T-helper 17 cell (primary cell): Measurements from ENCODE around the gene WNT3. TPM values are rescaled to one million over a fixed set of nuclear protein-coding genes. Genes with fewer than 3 reads are reported as not detected.
A peak's percentile ranks its signal among the peaks of the same experiment; 100 is the strongest.
"Not testable (repeated sequence)": the region's sequence is repeated elsewhere in the genome, so short reads cannot be mapped to it uniquely, and the experiment has no call there.

Experiments used
- ATAC-seq: fragments of 150-1000 bp; cut with Tn5 transposase; 2 replicates; pipeline ENCODE4 v1.10.0; 2021; ENCODE audit warnings: mild to moderate bottlenecking, moderate library complexity
- DNase-seq, 3 donors: peaks; one replicate each; pipeline versions ENCODE4 v3.0.0 to v3.0.0-alpha.2; 2020 to 2021
- H3K9me3 ChIP-seq: one replicate; pipeline ENCODE4 v1.7.0; 2013; ENCODE audit warnings: low read length, mild to moderate bottlenecking; ENCODE audit not compliant: control insufficient read depth, poor library complexity, severe bottlenecking
- H3K27ac Mint-ChIP-seq: one replicate; pipeline ENCODE4 v1.8.0; 2022; ENCODE audit warnings: mild to moderate bottlenecking, moderate library complexity, mixed read lengths
- H3K27me3 Mint-ChIP-seq: one replicate; pipeline ENCODE4 v1.8.0; 2022; ENCODE audit warnings: mixed read lengths
- H3K36me3 Mint-ChIP-seq: one replicate; pipeline ENCODE4 v1.8.0; 2022; ENCODE audit warnings: low read depth, mixed read lengths
- H3K4me1 Mint-ChIP-seq: one replicate; pipeline ENCODE4 v1.8.0; 2022; ENCODE audit warnings: mild to moderate bottlenecking, mixed read lengths
- H3K4me3 Mint-ChIP-seq: one replicate; pipeline ENCODE4 v1.8.0; 2022; ENCODE audit warnings: mild to moderate bottlenecking, moderate library complexity, mixed read lengths
- total RNA-seq, 4 donors: library from RNA in 2 of 4; stranded (reverse) in 2 of 4; gene quantifications; one replicate each; pipeline ENCODE4 v1.2.3 and lab custom pipeline; 2022 to 2026

WNT3 gene
- total RNA-seq, 2 donors from 2014 or later: not detected

DNA sequence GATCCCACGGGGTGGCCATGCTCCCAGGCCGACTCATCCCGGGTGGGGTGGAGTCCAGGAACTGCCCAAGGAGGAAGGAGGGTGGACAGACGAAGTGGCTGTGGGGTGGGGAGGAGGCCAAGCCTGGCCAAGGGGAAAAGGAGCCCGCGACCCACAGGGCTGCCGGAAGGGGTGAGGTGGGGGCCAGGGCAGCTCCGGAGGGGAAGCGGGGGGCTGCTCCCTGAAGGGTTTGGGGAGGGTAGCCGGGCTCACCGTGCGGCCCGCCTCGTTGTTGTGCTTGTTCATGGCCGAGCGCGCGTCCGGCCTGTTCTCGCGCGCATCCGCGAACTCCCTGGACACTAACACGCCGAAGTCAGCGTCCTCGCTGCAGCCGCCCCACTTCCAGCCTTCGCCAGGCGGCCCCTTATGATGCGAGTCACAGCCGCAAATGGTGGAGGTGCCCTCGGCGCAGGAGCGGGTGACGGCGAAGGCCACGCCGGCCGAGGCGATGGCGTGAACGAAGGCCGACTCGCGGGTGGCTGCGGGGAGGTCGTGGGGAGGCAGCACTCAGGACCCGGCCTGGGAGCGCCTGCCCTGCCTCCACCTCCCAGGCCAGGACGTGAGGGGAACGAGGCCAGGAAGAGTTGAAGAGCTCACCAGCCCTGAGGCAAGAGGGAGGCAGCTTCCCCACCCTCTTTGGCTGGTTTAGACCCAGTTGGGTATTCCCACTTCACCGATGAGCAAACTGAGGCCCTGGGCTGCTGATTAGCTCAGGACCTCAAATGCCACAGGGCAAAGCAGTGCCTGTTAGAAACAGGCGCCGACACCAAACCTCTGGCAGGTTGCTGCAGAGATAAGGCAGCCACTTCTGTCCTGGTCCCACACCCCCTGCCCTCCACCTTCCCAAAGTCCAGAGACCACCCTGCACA lies 48.7 kb downstream of the WNT3 start:
- Mint-ChIP-seq H3K27me3 (peaks cover 36% of the 10 kb centered on the region), H3K27ac (no peak overlapping the region), H3K4me3 (peak overlapping the region; percentile 73), H3K36me3 (no peaks in the 10 kb centered on the region), H3K4me1 (peaks cover 5% of the 10 kb centered on the region)
- ATAC-seq (no peak), DNase-seq (no peak)
- H3K9me3 ChIP-seq: no peaks in the 10 kb centered on the region

DNA sequence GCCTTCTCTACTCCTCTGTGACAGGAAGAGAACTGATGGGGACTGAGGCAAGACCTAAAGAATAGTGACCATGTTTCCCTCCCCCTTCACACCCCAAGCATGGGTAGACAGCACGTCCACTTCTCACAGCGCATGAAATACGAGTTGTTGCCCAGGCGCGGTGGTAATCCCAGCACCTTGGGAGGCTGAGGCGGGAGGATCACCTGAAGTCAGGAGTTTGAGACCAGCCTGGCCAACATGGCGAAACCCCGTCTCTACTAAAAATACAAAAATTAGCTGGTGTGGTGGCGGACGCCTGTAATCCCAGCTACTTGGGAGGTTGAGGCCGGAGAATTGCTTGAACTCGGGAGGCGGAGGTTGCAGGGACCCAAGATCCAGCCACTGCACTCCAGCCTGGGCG lies 49.6 kb downstream of the WNT3 start:
- not testable (repeated sequence) for H3K9me3 ChIP-seq, ATAC-seq, H3K36me3 Mint-ChIP-seq, H3K27ac Mint-ChIP-seq, H3K4me1 Mint-ChIP-seq, DNase-seq, H3K4me3 Mint-ChIP-seq
- H3K27me3 Mint-ChIP-seq: peaks cover 29% of the 10 kb centered on the region

DNA sequence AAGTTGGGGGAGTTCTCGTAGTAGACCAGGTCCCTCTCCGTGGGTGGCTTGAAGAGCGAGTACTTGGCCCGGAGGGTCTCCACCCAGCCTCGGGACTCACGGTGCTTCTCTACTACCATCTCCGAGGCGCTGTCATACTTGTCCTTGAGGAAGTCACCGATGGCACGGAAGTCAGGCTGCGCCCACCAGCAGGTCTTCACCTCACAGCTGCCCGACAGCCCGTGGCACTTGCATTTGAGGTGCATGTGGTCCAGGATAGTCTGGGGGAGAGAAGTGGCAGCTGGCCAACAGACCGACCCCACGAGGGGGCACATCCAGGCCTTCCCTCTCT lies 50.0 kb downstream of the WNT3 start:
- Mint-ChIP-seq H3K27ac (no peak overlapping the region), H3K4me1 (peaks cover 5% of the 10 kb centered on the region), H3K36me3 (no peaks in the 10 kb centered on the region), H3K4me3 (no peak overlapping the region), H3K27me3 (peaks cover 26% of the 10 kb centered on the region)
- ATAC-seq (no peak), DNase-seq (no peak)
- no peaks in the 10 kb centered on the region for H3K9me3 ChIP-seq

DNA sequence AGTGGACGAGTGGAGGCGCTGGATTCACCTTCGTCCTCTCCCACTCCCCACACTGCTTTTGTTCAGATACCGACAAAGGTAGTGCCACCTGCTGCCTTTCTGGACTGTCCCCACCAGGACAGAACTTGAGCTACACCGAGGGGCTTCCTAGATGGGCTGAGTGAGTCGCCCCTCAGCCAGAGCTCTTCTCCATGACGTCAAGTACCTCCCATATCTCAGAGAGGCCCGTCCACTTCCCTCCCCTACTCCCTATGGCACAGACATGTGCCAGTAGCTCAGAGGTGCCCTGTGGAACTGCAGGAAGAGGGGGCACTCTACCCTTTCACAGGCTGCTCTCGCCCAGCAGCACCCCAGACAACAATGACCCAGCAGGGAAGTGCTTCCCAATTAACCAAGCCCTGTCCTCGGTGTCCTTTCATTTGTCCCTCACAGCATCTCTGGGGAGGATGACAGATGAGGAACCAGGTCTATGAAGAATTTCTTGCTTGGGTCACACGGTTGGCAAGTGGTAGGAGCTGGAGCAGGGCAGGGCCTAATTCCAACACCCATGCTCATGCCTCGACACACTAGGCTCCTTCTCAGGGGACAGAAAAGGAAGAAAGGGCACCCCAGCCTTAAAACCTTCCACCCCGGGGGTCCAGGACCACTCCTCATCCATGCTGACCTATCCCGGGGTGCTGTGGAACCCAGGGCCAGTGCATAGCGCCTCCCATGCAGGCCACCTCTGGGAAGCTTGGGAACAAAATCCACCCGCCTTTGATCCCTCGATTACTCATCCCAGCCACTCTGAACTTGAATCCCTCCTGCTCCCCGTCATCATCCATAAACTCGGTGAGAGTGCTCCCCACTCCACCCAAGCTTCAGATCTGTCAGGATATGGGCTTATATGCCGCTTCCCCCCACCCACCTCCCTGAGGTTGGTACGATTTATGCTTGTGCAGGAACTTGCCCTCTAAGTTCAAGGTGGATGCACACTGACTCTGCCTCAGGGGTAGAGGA lies 51.7 kb downstream of the WNT3 start:
- Mint-ChIP-seq H3K36me3 (no peaks in the 10 kb centered on the region), H3K27ac (no peak overlapping the region), H3K4me3 (no peak overlapping the region), H3K4me1 (peaks cover 2% of the 10 kb centered on the region), H3K27me3 (peaks cover 19% of the 10 kb centered on the region)
- DNase-seq (no peak), ATAC-seq (no peak)
- H3K9me3 ChIP-seq: no peaks in the 10 kb centered on the region

DNA sequence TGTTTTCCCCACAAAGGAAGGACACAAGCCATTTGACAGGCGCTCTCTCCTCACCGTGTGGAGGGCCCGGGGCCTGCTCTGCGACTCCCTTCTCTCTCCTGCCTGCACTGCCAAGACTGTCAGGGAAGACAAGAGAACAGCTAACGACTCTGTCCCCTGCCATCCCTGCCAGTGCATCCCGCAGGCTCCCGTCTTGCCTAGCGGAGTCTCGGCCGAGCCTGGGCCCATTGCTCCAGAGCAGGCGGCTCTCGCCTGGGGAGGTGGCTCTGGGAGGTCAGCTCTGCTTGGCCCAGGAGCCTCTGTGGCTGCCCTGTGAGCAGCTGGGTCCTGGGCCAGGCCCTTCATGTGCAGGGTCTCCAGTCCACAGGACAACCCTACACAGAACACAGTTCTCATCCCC lies 53.0 kb downstream of the WNT3 start:
- peaks cover 15% of the 10 kb centered on the region for H3K27me3 Mint-ChIP-seq
- H3K27ac Mint-ChIP-seq: no peak overlapping the region
- DNase-seq (no peak), ATAC-seq (no peak)
- H3K9me3 ChIP-seq: no peaks in the 10 kb centered on the region
- H3K4me3 Mint-ChIP-seq: no peak overlapping the region
- no peaks in the 10 kb centered on the region for H3K36me3 Mint-ChIP-seq
- peaks cover 2% of the 10 kb centered on the region for H3K4me1 Mint-ChIP-seq

- ATAC-seq: no peak
- H3K4me1 Mint-ChIP-seq: peaks cover 2% of the 10 kb centered on the region
Observed at GRCh38 chr17:46764709-46765401, 53.6 kb downstream of the WNT3 start.

DNA sequence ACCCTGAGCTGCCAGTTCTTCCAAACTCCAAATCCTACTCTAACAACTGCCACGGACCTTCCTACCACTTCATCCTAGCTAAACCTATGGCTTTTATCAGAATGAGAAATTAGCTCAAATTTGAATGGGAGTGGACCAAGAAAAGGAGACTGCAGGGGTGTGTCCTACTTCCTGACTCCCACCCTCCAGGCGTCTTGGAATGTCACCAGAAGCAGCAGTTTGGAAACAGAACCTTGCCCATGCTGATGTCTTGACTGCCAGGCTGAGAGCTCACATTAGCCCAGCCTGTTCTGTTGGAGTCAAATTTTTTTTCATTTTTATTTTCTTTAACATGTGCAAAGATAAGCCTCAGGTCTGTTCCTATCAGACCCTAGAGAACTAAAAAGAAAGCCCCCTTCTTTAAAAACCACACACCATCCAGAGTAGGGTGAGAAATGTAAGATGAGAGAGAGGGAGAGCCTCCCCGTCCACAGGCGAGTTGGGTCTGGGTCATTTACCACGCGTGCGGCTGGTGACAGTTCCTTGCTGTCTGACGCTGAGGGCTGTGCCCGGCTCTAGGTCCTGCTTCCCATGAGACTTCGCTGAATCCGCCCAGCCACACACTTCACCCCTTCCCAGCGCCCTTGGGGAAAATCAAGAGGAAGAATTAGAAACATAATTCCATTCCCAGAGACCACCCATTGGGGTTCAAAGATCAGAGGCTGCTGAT lies 54.3 kb downstream of the WNT3 start:
- H3K27me3 Mint-ChIP-seq: peaks cover 11% of the 10 kb centered on the region
- ATAC-seq: no peak
- no peaks in the 10 kb centered on the region for H3K9me3 ChIP-seq
- no peak overlapping the region for H3K27ac Mint-ChIP-seq
- no peak for DNase-seq
- no peak overlapping the region for H3K4me3 Mint-ChIP-seq
- no peaks in the 10 kb centered on the region for H3K4me1 Mint-ChIP-seq
- peaks cover 3% of the 10 kb centered on the region for H3K36me3 Mint-ChIP-seq

More at GRCh38 chr17:46764709-46765401, 53.6 kb downstream of the WNT3 start:
- Mint-ChIP-seq H3K27ac (no peak overlapping the region), H3K36me3 (no peaks in the 10 kb centered on the region), H3K4me3 (no peak overlapping the region), H3K27me3 (peaks cover 11% of the 10 kb centered on the region)
- DNase-seq: no peak
- H3K9me3 ChIP-seq: no peaks in the 10 kb centered on the region

- no peak for ATAC-seq
- Mint-ChIP-seq H3K27ac (no peak overlapping the region), H3K27me3 (peaks cover 3% of the 10 kb centered on the region), H3K36me3 (peaks cover 3% of the 10 kb centered on the region), H3K4me1 (no peaks in the 10 kb centered on the region), H3K4me3 (no peak overlapping the region)
- no peaks in the 10 kb centered on the region for H3K9me3 ChIP-seq
- DNase-seq: no peak
Observed at GRCh38 chr17:46763416-46763815, 55.1 kb downstream of the WNT3 start.

DNA sequence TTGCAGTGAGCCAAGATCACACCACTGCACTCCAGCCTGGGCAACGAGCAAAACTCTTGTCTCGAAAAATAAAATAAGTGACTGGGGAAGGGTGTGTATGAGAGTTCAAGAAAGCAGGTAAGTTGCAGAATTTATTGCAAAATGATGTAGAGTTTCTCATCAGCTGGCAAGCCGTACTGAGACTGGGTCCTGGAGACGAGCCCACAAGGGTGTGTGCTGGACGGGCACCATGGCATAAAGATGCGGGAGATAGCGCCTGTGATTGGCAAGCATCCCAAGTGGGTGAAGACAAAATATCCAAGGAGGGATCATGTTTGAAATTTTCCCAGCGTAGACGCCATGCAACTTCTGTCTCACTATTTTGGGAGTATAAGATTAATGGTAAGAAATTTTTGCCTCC lies 59.4 kb downstream of the WNT3 start:
- H3K27ac Mint-ChIP-seq: peak overlapping the region; percentile 43
- H3K4me3 Mint-ChIP-seq: no peak overlapping the region
- H3K4me1 Mint-ChIP-seq: no peaks in the 10 kb centered on the region
- ATAC-seq (no peak), DNase-seq (no peak)
- H3K27me3 Mint-ChIP-seq: no peaks in the 10 kb centered on the region
- no peaks in the 10 kb centered on the region for H3K9me3 ChIP-seq
- H3K36me3 Mint-ChIP-seq: peaks cover 3% of the 10 kb centered on the region

GRCh38 chr17:46758614-46759013 lies 59.9 kb downstream of the WNT3 start:
- no peak for ATAC-seq
- H3K36me3 Mint-ChIP-seq: peaks cover 3% of the 10 kb centered on the region
- DNase-seq: no peak
- H3K9me3 ChIP-seq: no peaks in the 10 kb centered on the region
- H3K27me3 Mint-ChIP-seq: no peaks in the 10 kb centered on the region
- H3K4me3 Mint-ChIP-seq: no peak overlapping the region
- H3K27ac Mint-ChIP-seq: no peak overlapping the region
- no peaks in the 10 kb centered on the region for H3K4me1 Mint-ChIP-seq

GRCh38 chr17:46757588-46757987 lies 60.9 kb downstream of the WNT3 start:
- not testable (repeated sequence) for ATAC-seq, DNase-seq, H3K36me3 Mint-ChIP-seq, H3K4me1 Mint-ChIP-seq, H3K27me3 Mint-ChIP-seq, H3K9me3 ChIP-seq, H3K4me3 Mint-ChIP-seq, H3K27ac Mint-ChIP-seq

DNA sequence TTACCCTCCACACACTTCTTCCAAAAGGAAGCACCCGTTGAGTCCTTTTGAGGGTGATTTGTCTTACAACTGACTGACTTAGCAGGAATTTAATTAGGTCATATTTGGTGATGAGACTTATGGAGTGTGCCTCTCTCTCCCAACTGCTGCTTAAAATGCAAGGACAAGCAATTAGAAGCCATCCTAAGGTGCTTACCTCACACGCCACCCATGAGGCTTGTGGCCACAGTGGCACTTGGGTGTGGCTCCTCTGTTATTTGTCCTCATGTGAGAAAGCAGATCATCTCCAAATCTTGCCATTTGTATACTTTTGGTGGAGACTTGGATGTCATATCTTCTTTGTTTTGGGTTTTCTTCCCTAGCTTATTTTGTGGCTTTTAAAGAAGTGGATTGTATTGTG lies 61.6 kb downstream of the WNT3 start:
- H3K4me1 Mint-ChIP-seq: no peaks in the 10 kb centered on the region
- no peaks in the 10 kb centered on the region for H3K27me3 Mint-ChIP-seq
- H3K36me3 Mint-ChIP-seq: peaks cover 3% of the 10 kb centered on the region
- no peaks in the 10 kb centered on the region for H3K9me3 ChIP-seq
- no peak overlapping the region for H3K4me3 Mint-ChIP-seq
- H3K27ac Mint-ChIP-seq: no peak overlapping the region
- ATAC-seq (no peak), DNase-seq (no peak)
